IMR-90 (cell line): ENCODE data around the gene MYH11. TPM values are rescaled to one million over a fixed set of nuclear protein-coding genes. Genes with fewer than 3 reads are reported as not detected.

Source experiments
- ATAC-seq: fragments of 200-7000 bp; cut with Tn5 transposase; 2 replicates; pipeline ENCODE4 v1.9.1; 2020; ENCODE audit warnings: low read depth, mild to moderate bottlenecking, moderate library complexity
- BruUV-seq: library from RNA; stranded (reverse); fragments of 400-500 nt; replicated peaks from 2 replicates; lab custom pipeline; 2021; lab: Mats Ljungman, UMichigan
- CTCF ChIA-PET: fragments of 300-600 bp; formaldehyde crosslinking; extraction: SDS; loops from one replicate; lab custom pipeline; 2021; ENCODE audit warnings: antibody characterized with exemption; lab: Yijun Ruan, JAX
- POLR2A ChIA-PET: fragments of 300-600 bp; sonication (Branson Sonifier 250); formaldehyde crosslinking; loops from one replicate; lab custom pipeline; 2022; ENCODE audit warnings: antibody characterized with exemption; ENCODE audit not compliant: unreplicated experiment; lab: Charles Lee
- DNase-seq: peaks from one replicate; pipeline ENCODE4 v3.0.0; 2013
- H2AFZ ChIP-seq: replicated peaks from 2 replicates; pipeline ENCODE3; 2013; ENCODE audit warnings: low read length, mild to moderate bottlenecking; ENCODE audit not compliant: poor library complexity
- H2AK5ac ChIP-seq: 2 replicates; pipeline ENCODE4 v1.6.1; 2013; ENCODE audit warnings: low read depth, low read length, inconsistent platforms
- H2AK9ac ChIP-seq: replicated peaks from 2 replicates; pipeline ENCODE3; 2013; ENCODE audit warnings: mild to moderate bottlenecking, low read depth, low read length, moderate library complexity; ENCODE audit not compliant: poor library complexity
- H2BK120ac ChIP-seq: 2 replicates; pipeline ENCODE4 v1.6.1; 2013; ENCODE audit warnings: low read depth, low read length, inconsistent platforms
- H2BK15ac ChIP-seq: 3 replicates; pipeline ENCODE4 v1.6.1; 2013; ENCODE audit warnings: low read depth, low read length, inconsistent platforms
- H2BK20ac ChIP-seq: 2 replicates; pipeline ENCODE4 v1.6.1; 2013; ENCODE audit warnings: low read depth, mild to moderate bottlenecking, inconsistent platforms, low read length, moderate library complexity
- H2BK5ac ChIP-seq: 2 replicates; pipeline ENCODE4 v1.6.1; 2013; ENCODE audit warnings: mild to moderate bottlenecking, low read depth, low read length, inconsistent platforms; ENCODE audit not compliant: poor library complexity, severe bottlenecking
- H3K14ac ChIP-seq: replicated peaks from 2 replicates; pipeline ENCODE4 v1.6.1; 2013; ENCODE audit warnings: low read depth, low read length, inconsistent platforms
- H3K18ac ChIP-seq: 2 replicates; pipeline ENCODE4 v1.6.1; 2013; ENCODE audit warnings: low read depth, low read length, control low read depth
- H3K23ac ChIP-seq: 2 replicates; pipeline ENCODE4 v1.6.1; 2013; ENCODE audit warnings: low read depth, low read length, inconsistent platforms
- H3K27ac ChIP-seq: 2 replicates; pipeline ENCODE4 v1.5.1; 2013; ENCODE audit warnings: mild to moderate bottlenecking, control low read depth, low read length; ENCODE audit not compliant: insufficient read depth
- H3K27me3 ChIP-seq: 2 replicates; pipeline ENCODE4 v1.6.1; 2013; ENCODE audit warnings: low read length; ENCODE audit not compliant: control insufficient read depth, insufficient read depth
- H3K36me3 ChIP-seq: 2 replicates; pipeline ENCODE4 v1.6.1; 2013; ENCODE audit warnings: low read length, mixed read lengths; ENCODE audit not compliant: control insufficient read depth, insufficient read depth
- H3K4ac ChIP-seq: 2 replicates; pipeline ENCODE4 v1.6.1; 2013; ENCODE audit warnings: low read depth, low read length, inconsistent platforms
- H3K4me1 ChIP-seq: 2 replicates; pipeline ENCODE4 v1.6.1; 2013; ENCODE audit warnings: low read length, mixed read lengths; ENCODE audit not compliant: control insufficient read depth, insufficient read depth
- H3K4me2 ChIP-seq: 2 replicates; pipeline ENCODE4 v1.6.1; 2013; ENCODE audit warnings: low read depth, mild to moderate bottlenecking, control low read depth, low read length, moderate library complexity
- H3K4me3 ChIP-seq: 2 replicates; pipeline ENCODE4 v1.5.1; 2013; ENCODE audit warnings: low read depth, mild to moderate bottlenecking, control low read depth, low read length, moderate library complexity; ENCODE audit not compliant: insufficient read depth
- H3K56ac ChIP-seq: 2 replicates; pipeline ENCODE4 v1.6.1; 2013; ENCODE audit warnings: low read length, inconsistent platforms; ENCODE audit not compliant: insufficient read depth; ENCODE audit errors: extremely low read depth
- H3K79me1 ChIP-seq, 2 experiments: 2 replicates each; pipeline ENCODE4 v1.6.1; 2013; ENCODE audit warnings: low read length in 2 of 2, inconsistent platforms in 1 of 2, low read depth in 1 of 2
- H3K9ac ChIP-seq: 2 replicates; pipeline ENCODE4 v1.6.1; 2013; ENCODE audit warnings: low read depth, low read length, control low read depth
- H3K9me1 ChIP-seq: 2 replicates; pipeline ENCODE4 v1.6.1; 2013; ENCODE audit warnings: low read length, inconsistent platforms; ENCODE audit not compliant: insufficient read depth
- H3K9me3 ChIP-seq: 2 replicates; pipeline ENCODE4 v1.6.1; 2013; ENCODE audit warnings: low read length; ENCODE audit not compliant: control insufficient read depth, insufficient read depth
- H4K20me1 ChIP-seq: 2 replicates; pipeline ENCODE4 v1.6.1; 2013; ENCODE audit warnings: low read length, inconsistent platforms; ENCODE audit not compliant: insufficient read depth
- H4K5ac ChIP-seq: 2 replicates; pipeline ENCODE4 v1.6.1; 2013; ENCODE audit warnings: mild to moderate bottlenecking, low read depth, low read length, control low read depth
- H4K8ac ChIP-seq, 2 experiments: 2 replicates each; pipeline ENCODE4 v1.6.1; 2013; ENCODE audit warnings: low read depth in 2 of 2, low read length in 2 of 2, control low read depth in 1 of 2, inconsistent platforms in 1 of 2
- H4K91ac ChIP-seq: 2 replicates; pipeline ENCODE4 v1.6.1; 2013; ENCODE audit warnings: low read depth, low read length, inconsistent platforms; ENCODE audit not compliant: insufficient read depth
- CEBPB ChIP-seq: IDR thresholded peaks from 2 replicates; pipeline ENCODE4 v1.6.1; 2012; ENCODE audit warnings: low read depth, low read length, improper control_type of control experiment
- CHD1 ChIP-seq: IDR thresholded peaks from 2 replicates; pipeline ENCODE4 v1.6.1; 2012; ENCODE audit warnings: low read depth, low read length, improper control_type of control experiment
- CTCF ChIP-seq: conservative IDR thresholded peaks from 2 replicates; pipeline ENCODE4 v1.5.1; 2012; ENCODE audit warnings: mild to moderate bottlenecking, low read depth, low read length, improper control_type of control experiment
- ELK1 ChIP-seq: fragments of 150-350 bp; IDR thresholded peaks from 2 replicates; pipeline ENCODE4 v1.6.1; 2016; ENCODE audit warnings: low read depth, mild to moderate bottlenecking, low read length, moderate library complexity, borderline replicate concordance
- FOS ChIP-seq: fragments of 150-350 bp; IDR thresholded peaks from 2 replicates; pipeline ENCODE4 v1.6.1; 2016; ENCODE audit warnings: low read depth, low read length
- MAFK ChIP-seq: IDR thresholded peaks from 2 replicates; pipeline ENCODE4 v1.6.1; 2012; ENCODE audit warnings: low read depth, low read length, improper control_type of control experiment
- MAZ ChIP-seq: IDR thresholded peaks from 2 replicates; pipeline ENCODE4 v1.6.1; 2012; ENCODE audit warnings: low read depth, mild to moderate bottlenecking, low read length, improper control_type of control experiment, moderate library complexity, borderline replicate concordance
- MXI1 ChIP-seq: IDR thresholded peaks from 2 replicates; pipeline ENCODE4 v1.6.1; 2012; ENCODE audit warnings: low read depth, mild to moderate bottlenecking, low read length, moderate library complexity, borderline replicate concordance
- NFE2L2 ChIP-seq: fragments of 150-350 bp; IDR thresholded peaks from 2 replicates; pipeline ENCODE4 v1.6.1; 2016; ENCODE audit warnings: low read depth, mild to moderate bottlenecking, low read length
- POLR2A ChIP-seq: IDR thresholded peaks from 2 replicates; pipeline ENCODE4 v1.6.1; 2012; ENCODE audit warnings: mild to moderate bottlenecking, low read depth, low read length
- RAD21 ChIP-seq: IDR thresholded peaks from 2 replicates; pipeline ENCODE4 v1.6.1; 2012; ENCODE audit warnings: low read length, improper control_type of control experiment
- RCOR1 ChIP-seq: IDR thresholded peaks from 2 replicates; pipeline ENCODE4 v1.6.1; 2012; ENCODE audit warnings: mild to moderate bottlenecking, low read length, improper control_type of control experiment; ENCODE audit not compliant: insufficient replicate concordance
- RFX5 ChIP-seq: IDR thresholded peaks from 2 replicates; pipeline ENCODE4 v1.8.0; 2012; ENCODE audit warnings: low read depth, mild to moderate bottlenecking, low read length, moderate library complexity
- SMC3 ChIP-seq: fragments of 150-350 bp; IDR thresholded peaks from 2 replicates; pipeline ENCODE4 v1.6.1; 2016; ENCODE audit warnings: low read depth, mild to moderate bottlenecking, antibody characterized with exemption, low read length, moderate library complexity
- WGBS, 2 experiments: methylation state at CpG; one replicate each; pipeline versions ENCODE4 v1.1.5 to v1.1.7; 2013; ENCODE audit warnings: missing lambda C conversion rate in 2 of 2; ENCODE audit not compliant: insufficient read length in 1 of 2; ENCODE audit errors: extremely low coverage in 2 of 2; 5-methylcytosine and 5-hydroxymethylcytosine counted together
- dilution Hi-C: fragments of 300-500 bp; cut with HindIII; formaldehyde crosslinking; loops from one replicate; pipeline ENCODE4 v1.14.3; 2018; ENCODE audit warnings: low sequenced_read_pairs; ENCODE audit not compliant: unreplicated experiment
- in situ Hi-C: fragments of 300-500 bp; cut with MboI; formaldehyde crosslinking; loops from 3 replicates; pipeline ENCODE4 v1.14.3; 2019; ENCODE audit warnings: low sequenced_read_pairs, inconsistent platforms, mixed read lengths
- intact Hi-C: fragments of 100-400 bp; cut with micrococcal nuclease; formaldehyde crosslinking; loops from 2 replicates; pipeline ENCODE4 v1.10.0; 2022
- polyA plus RNA-seq, 3 experiments: library from polyadenylated mRNA; depleted of rRNA; stranded (reverse); fragments of >200 nt; gene quantifications; 2 replicates each; pipeline ENCODE4 v1.2.3, GENCODE V29; 2012; ENCODE audit warnings: low replicate concordance in 1 of 3
- total RNA-seq: library from RNA; depleted of rRNA; stranded (reverse); fragments of >200 nt; gene quantifications from 2 replicates; pipeline ENCODE4 v1.2.3, GENCODE V29; 2012
- TF ChIP-seq, protein P1 (sequence below): fragments of 150-350 bp; IDR thresholded peaks from 2 replicates; pipeline ENCODE4 v1.6.1; 2017; ENCODE audit warnings: mild to moderate bottlenecking, antibody characterized with exemption, low read length, low read depth

The MYH11 gene
- total and polyA plus RNA-seq, 2 of the 4 experiments (the other 2 are of a cell fraction), result under 0.01 to 0.12 TPM

GRCh38 chr16:15772579-15773293 is 84.1 kb downstream of the MYH11 start:
- DNase-seq, result no peak
- H3K9me3 ChIP-seq, result no peaks in the 10 kb centered on the region
- 95% methylated on average over 3 of the region's 11 CpGs; no CpG with 5 or more reads in 1 of the 2 experiments for WGBS, 2 experiments
- intact Hi-C loops, result loop anchor here (5.0 to 10.0 kb wide), 2 partner anchors 172 to 420 kb away; partner anchors contain the start of gene ABCC1
- ATAC-seq, result no peak
- POLR2A ChIA-PET, result no interaction called here
- H2AK5ac ChIP-seq, result no peak overlapping the region
- no peak overlapping the region for H4K91ac ChIP-seq
- H3K4me1 ChIP-seq, result peaks cover 2% of the 10 kb centered on the region; the same call in 1 of the 2 replicates
- H3K36me3 ChIP-seq, result no peaks in the 10 kb centered on the region
- H3K4ac ChIP-seq, result no peak overlapping the region
- CTCF ChIA-PET, result no interaction called here
- H3K79me1 ChIP-seq, result no peaks in the 10 kb centered on the region
- no peak overlapping the region for H3K56ac ChIP-seq
- no peak overlapping the region for H4K8ac ChIP-seq
- no TSS peak for BruUV-seq
- no peak overlapping the region for H2BK120ac ChIP-seq
- dilution Hi-C loops, result no loop called here
- 0 out of 2 replicates have a peak, but pooled peaks cover 5% of the 10 kb centered on the region for H3K9me1 ChIP-seq
- H2AFZ ChIP-seq, result no peak overlapping the region
- no peak overlapping the region for H2BK5ac ChIP-seq
- no peak overlapping the region for H2AK9ac ChIP-seq
- H2BK15ac ChIP-seq, result no peak overlapping the region
- H4K5ac ChIP-seq, result no peak overlapping the region
- no peak for TF ChIP-seq MXI1
- no peak for TF ChIP-seq SMC3
- no peak for TF ChIP-seq RFX5
- no peak for TF ChIP-seq CTCF
- no peak for TF ChIP-seq MAFK
- no peak for TF ChIP-seq FOS
- TF ChIP-seq, protein P1, sequence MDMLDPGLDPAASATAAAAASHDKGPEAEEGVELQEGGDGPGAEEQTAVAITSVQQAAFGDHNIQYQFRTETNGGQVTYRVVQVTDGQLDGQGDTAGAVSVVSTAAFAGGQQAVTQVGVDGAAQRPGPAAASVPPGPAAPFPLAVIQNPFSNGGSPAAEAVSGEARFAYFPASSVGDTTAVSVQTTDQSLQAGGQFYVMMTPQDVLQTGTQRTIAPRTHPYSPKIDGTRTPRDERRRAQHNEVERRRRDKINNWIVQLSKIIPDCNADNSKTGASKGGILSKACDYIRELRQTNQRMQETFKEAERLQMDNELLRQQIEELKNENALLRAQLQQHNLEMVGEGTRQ, result no peak
- TF ChIP-seq ELK1, result no peak
- no peak for TF ChIP-seq CEBPB
- TF ChIP-seq POLR2A, result no peak
- no peak for TF ChIP-seq MAZ
- TF ChIP-seq RAD21, result no peak
- no peak for TF ChIP-seq CHD1
- no peak for TF ChIP-seq RCOR1
- TF ChIP-seq NFE2L2, result no peak
- H3K9ac ChIP-seq, result no peak overlapping the region
- H4K20me1 ChIP-seq, result no peaks in the 10 kb centered on the region
- no peak overlapping the region for H3K4me3 ChIP-seq
- H2BK20ac ChIP-seq, result no peak overlapping the region
- no peak overlapping the region for H3K27ac ChIP-seq
- in situ Hi-C loops, result no loop called here
- H3K27me3 ChIP-seq, result peaks cover 4% of the 10 kb centered on the region; the same call in 1 of the 2 replicates
- no peak overlapping the region for H3K4me2 ChIP-seq
- no peak overlapping the region for H3K18ac ChIP-seq
- H3K14ac ChIP-seq, result no peak overlapping the region
- H3K23ac ChIP-seq, result no peak overlapping the region
